GM19397 (cell line): Measurements from ENCODE around the gene CT55.
"Not testable (repeated sequence)": the region's sequence is repeated elsewhere in the genome, so short reads cannot be mapped to it uniquely, and the experiment has no call there.

Experiments used
- ATAC-seq: cut with Tn5 transposase; IDR thresholded peaks from one replicate; pipeline ENCODE4 v1.9.1; 2021; ENCODE audit warnings: mild to moderate bottlenecking, moderate library complexity; ENCODE audit not compliant: unreplicated experiment

CT55 gene

GRCh38 chrX:135170877-135171519, at the start of gene CT55:
Gene CT55 (minus strand): TSS chrX:135171398. CDS start chrX:135171171, 227 bp downstream.
- no peak for ATAC-seq

- ATAC-seq, result no peak
Measured at GRCh38 chrX:135213200-135213844, 42.1 kb upstream of the CT55 start.

GRCh38 chrX:135206427-135206826, 35.2 kb upstream of the CT55 start:
- not testable (repeated sequence) for ATAC-seq

- ATAC-seq, result no peak
Measured at GRCh38 chrX:135200297-135200696, 29.1 kb upstream of the CT55 start.

- no peak for ATAC-seq
Measured at GRCh38 chrX:135194684-135195083, 23.5 kb upstream of the CT55 start.

- ATAC-seq, result no peak
Measured at GRCh38 chrX:135193740-135194139, 22.5 kb upstream of the CT55 start.

- no peak for ATAC-seq
Measured at GRCh38 chrX:135191838-135192237, 20.6 kb upstream of the CT55 start.

GRCh38 chrX:135185795-135186443, 14.7 kb upstream of the CT55 start:
- ATAC-seq, result peak; percentile 83

GRCh38 chrX:135178636-135179035, 7.4 kb upstream of the CT55 start:
- no peak for ATAC-seq

GRCh38 chrX:135170468-135170867, 730 bp downstream of the CT55 start:
- ATAC-seq, result no peak

- ATAC-seq, result not testable (repeated sequence)
Measured at GRCh38 chrX:135169534-135169933, 1.7 kb downstream of the CT55 start.

- ATAC-seq, result no peak
Measured at GRCh38 chrX:135168486-135168885, 2.7 kb downstream of the CT55 start.

- not testable (repeated sequence) for ATAC-seq
Measured at GRCh38 chrX:135154688-135155087, 16.5 kb downstream of the CT55 start.

- not testable (repeated sequence) for ATAC-seq
Measured at GRCh38 chrX:135126145-135126544, 45.1 kb downstream of the CT55 start.

GRCh38 chrX:135120056-135120576, 51.1 kb downstream of the CT55 start, which contains the start of gene ETDB:
Gene ETDB (minus strand): TSS chrX:135120526. CDS start chrX:135119261, 1,265 bp downstream.
- not testable (repeated sequence) for ATAC-seq

GRCh38 chrX:135116064-135116463, 55.1 kb downstream of the CT55 start:
- ATAC-seq, result not testable (repeated sequence)

GRCh38 chrX:135114392-135114791, 56.8 kb downstream of the CT55 start:
- ATAC-seq, result peak; percentile 87

- ATAC-seq, result no peak
Measured at GRCh38 chrX:135112743-135113142, 58.5 kb downstream of the CT55 start.

- ATAC-seq, result no peak
Measured at GRCh38 chrX:135112096-135112729, 59.0 kb downstream of the CT55 start.

GRCh38 chrX:135109554-135109953, 61.6 kb downstream of the CT55 start:
- ATAC-seq, result no peak
